Measurements from ENCODE around the gene SDK1.

Gene SDK1

GRCh38 chr7:3836855-3837254, 535.8 kb downstream of the SDK1 start:
- TF ChIP-seq CTCF (IDR thresholded peaks at IDR 0.05; ENCODE audit: poor library complexity, severe bottlenecking): no peak
- Histone ChIP-seq H3K9me3 (ENCODE audit: severe bottlenecking) (no peaks in the 10 kb centered on the region), H3K4me1 (ENCODE audit: insufficient read depth, poor library complexity, severe bottlenecking) (no peaks in the 10 kb centered on the region), H3K27me3 (ENCODE audit: insufficient read depth, poor library complexity, severe bottlenecking) (no peaks in the 10 kb centered on the region), H3K36me3 (ENCODE audit: low read depth) (no peaks in the 10 kb centered on the region), H3K27ac (ENCODE audit: poor library complexity, severe bottlenecking) (no peak overlapping the region), H3K4me3 (ENCODE audit: severe bottlenecking) (no peak overlapping the region)
- no peak for ATAC-seq (ENCODE audit: low read depth)
- DNase-seq (ENCODE audit: low spot score): no peak

- no peak for DNase-seq (ENCODE audit: low spot score)
- H3K4me3 ChIP-seq (ENCODE audit: severe bottlenecking): no peak overlapping the region
- H3K9me3 ChIP-seq (ENCODE audit: severe bottlenecking): no peaks in the 10 kb centered on the region
- no peak for TF ChIP-seq CTCF (IDR thresholded peaks at IDR 0.05; ENCODE audit: poor library complexity, severe bottlenecking)
- no peak for ATAC-seq (ENCODE audit: low read depth)
- H3K4me1 ChIP-seq (ENCODE audit: insufficient read depth, poor library complexity, severe bottlenecking): no peaks in the 10 kb centered on the region
- H3K27me3 ChIP-seq (ENCODE audit: insufficient read depth, poor library complexity, severe bottlenecking): no peaks in the 10 kb centered on the region
- H3K27ac ChIP-seq (ENCODE audit: poor library complexity, severe bottlenecking): no peak overlapping the region
- H3K36me3 ChIP-seq (ENCODE audit: low read depth): no peaks in the 10 kb centered on the region
These were observed 543.6 kb downstream of the SDK1 start for GRCh38 chr7:3844540-3845151.

GRCh38 chr7:3846738-3847137, 545.7 kb downstream of the SDK1 start:
- no peak for TF ChIP-seq CTCF (IDR thresholded peaks at IDR 0.05; ENCODE audit: poor library complexity, severe bottlenecking)
- H3K36me3 ChIP-seq (ENCODE audit: low read depth): no peaks in the 10 kb centered on the region
- no peak overlapping the region for H3K4me3 ChIP-seq (ENCODE audit: severe bottlenecking)
- no peaks in the 10 kb centered on the region for H3K4me1 ChIP-seq (ENCODE audit: insufficient read depth, poor library complexity, severe bottlenecking)
- H3K27ac ChIP-seq (ENCODE audit: poor library complexity, severe bottlenecking): no peak overlapping the region
- no peaks in the 10 kb centered on the region for H3K9me3 ChIP-seq (ENCODE audit: severe bottlenecking)
- no peak for DNase-seq (ENCODE audit: low spot score)
- H3K27me3 ChIP-seq (ENCODE audit: insufficient read depth, poor library complexity, severe bottlenecking): no peaks in the 10 kb centered on the region
- no peak for ATAC-seq (ENCODE audit: low read depth)

GRCh38 chr7:3847336-3847735, 546.3 kb downstream of the SDK1 start:
- Histone ChIP-seq H3K36me3 (ENCODE audit: low read depth) (no peaks in the 10 kb centered on the region), H3K9me3 (ENCODE audit: severe bottlenecking) (no peaks in the 10 kb centered on the region), H3K27me3 (ENCODE audit: insufficient read depth, poor library complexity, severe bottlenecking) (no peaks in the 10 kb centered on the region), H3K27ac (ENCODE audit: poor library complexity, severe bottlenecking) (no peak overlapping the region), H3K4me3 (ENCODE audit: severe bottlenecking) (no peak overlapping the region), H3K4me1 (ENCODE audit: insufficient read depth, poor library complexity, severe bottlenecking) (no peaks in the 10 kb centered on the region)
- TF ChIP-seq CTCF (IDR thresholded peaks at IDR 0.05; ENCODE audit: poor library complexity, severe bottlenecking): no peak
- no peak for ATAC-seq (ENCODE audit: low read depth)
- no peak for DNase-seq (ENCODE audit: low spot score)

- DNase-seq (ENCODE audit: low spot score): no peak
- H3K4me3 ChIP-seq (ENCODE audit: severe bottlenecking): no peak overlapping the region
- ATAC-seq (ENCODE audit: low read depth): no peak
- no peaks in the 10 kb centered on the region for H3K4me1 ChIP-seq (ENCODE audit: insufficient read depth, poor library complexity, severe bottlenecking)
- no peak overlapping the region for H3K27ac ChIP-seq (ENCODE audit: poor library complexity, severe bottlenecking)
- no peaks in the 10 kb centered on the region for H3K27me3 ChIP-seq (ENCODE audit: insufficient read depth, poor library complexity, severe bottlenecking)
- no peak for TF ChIP-seq CTCF (IDR thresholded peaks at IDR 0.05; ENCODE audit: poor library complexity, severe bottlenecking)
- H3K36me3 ChIP-seq (ENCODE audit: low read depth): no peaks in the 10 kb centered on the region
- H3K9me3 ChIP-seq (ENCODE audit: severe bottlenecking): no peaks in the 10 kb centered on the region
These were observed 558.4 kb downstream of the SDK1 start for GRCh38 chr7:3859431-3859830.

All from RWPE2 (cell line).